CD14-positive monocyte (primary cell): ENCODE measurements around the gene ZNF264. TPM values are rescaled to one million over a fixed set of nuclear protein-coding genes. Genes with fewer than 3 reads are reported as not detected.
"Not testable (repeated sequence)": the region's sequence is repeated elsewhere in the genome, so short reads cannot be mapped to it uniquely, and the experiment has no call there.

Experiments used
- DNase-seq, 3 donors: peaks; one replicate each; pipeline ENCODE4 v3.0.0-alpha.2; 2011 to 2022
- H2AFZ ChIP-seq: 2 replicates; pipeline ENCODE4 v1.6.0; 2012; ENCODE audit warnings: mild to moderate bottlenecking, low read depth, low read length, inconsistent platforms; ENCODE audit not compliant: insufficient read depth, poor library complexity, severe bottlenecking
- H3K27ac ChIP-seq, 2 donors: 1 replicate in 1 of 2; 2 replicates in 1 of 2; pipeline ENCODE4 v1.5.1; 2012 to 2013; ENCODE audit warnings: low read length in 2 of 2, control low read depth in 1 of 2, inconsistent platforms in 1 of 2, low read depth in 1 of 2, mild to moderate bottlenecking in 1 of 2
- H3K27me3 ChIP-seq, 2 donors: one replicate each; pipeline versions ENCODE4 v1.6.0 to v1.6.1; 2011 to 2013; ENCODE audit warnings: low read length in 2 of 2; ENCODE audit not compliant: control insufficient read depth in 2 of 2, insufficient read depth in 2 of 2
- H3K36me3 ChIP-seq, 2 donors: replicated peaks in 1 of 2; 1 replicate in 1 of 2; 2 replicates in 1 of 2; pipeline versions ENCODE4 v1.5.1 to v1.6.1; 2012 to 2013; ENCODE audit warnings: low read length in 2 of 2, control low read depth in 1 of 2, inconsistent platforms in 1 of 2, mild to moderate bottlenecking in 1 of 2; ENCODE audit not compliant: insufficient read depth in 2 of 2, control insufficient read depth in 1 of 2
- H3K4me1 ChIP-seq, 2 donors: 1 replicate in 1 of 2; 2 replicates in 1 of 2; pipeline versions ENCODE4 v1.5.1 to v1.6.1; 2012 to 2013; ENCODE audit warnings: low read length in 2 of 2, control low read depth in 1 of 2, inconsistent platforms in 1 of 2, mild to moderate bottlenecking in 1 of 2, moderate library complexity in 1 of 2; ENCODE audit not compliant: insufficient read depth in 2 of 2, control insufficient read depth in 1 of 2
- H3K4me2 ChIP-seq: replicated peaks from 2 replicates; pipeline ENCODE3; 2012; ENCODE audit warnings: low read length, moderate library complexity, mild to moderate bottlenecking; ENCODE audit not compliant: poor library complexity, severe bottlenecking; ENCODE audit errors: extremely low read depth
- H3K4me3 ChIP-seq, 3 experiments: fragments of 200-600 bp in 1 of 3; sonication (generic) in 1 of 3; replicated peaks in 1 of 3; 1 replicate in 2 of 3; 2 replicates in 1 of 3; pipeline ENCODE4 v1.5.1; 2011 to 2013; ENCODE audit warnings: low read length in 3 of 3, mild to moderate bottlenecking in 3 of 3, control low read depth in 2 of 3, low read depth in 2 of 3, inconsistent platforms in 1 of 3, moderate library complexity in 1 of 3
- H3K79me2 ChIP-seq: 2 replicates; pipeline ENCODE4 v1.6.0; 2012; ENCODE audit warnings: mild to moderate bottlenecking, control low read depth, inconsistent platforms, low read length, moderate library complexity; ENCODE audit not compliant: insufficient read depth
- H3K9ac ChIP-seq: 2 replicates; pipeline ENCODE4 v1.6.0; 2017; ENCODE audit warnings: low read length, mild to moderate bottlenecking; ENCODE audit not compliant: insufficient read depth, poor library complexity, severe bottlenecking
- H3K9me3 ChIP-seq, 2 donors: replicated peaks in 1 of 2; 1 replicate in 1 of 2; 2 replicates in 1 of 2; pipeline versions ENCODE4 v1.5.1 to v1.6.1; 2012 to 2013; ENCODE audit warnings: low read length in 2 of 2, control low read depth in 1 of 2; ENCODE audit not compliant: control insufficient read depth in 1 of 2, insufficient read depth in 1 of 2
- H4K20me1 ChIP-seq: 2 replicates; pipeline ENCODE4 v1.6.0; 2012; ENCODE audit warnings: mild to moderate bottlenecking, low read length, control low read depth, moderate library complexity; ENCODE audit not compliant: insufficient read depth
- H3K27ac Mint-ChIP-seq, 7 donors: one replicate each; pipeline ENCODE4 v1.8.0; 2020; ENCODE audit warnings: mild to moderate bottlenecking in 7 of 7, mixed read lengths in 7 of 7, moderate library complexity in 6 of 7, inconsistent platforms in 2 of 7
- H3K27me3 Mint-ChIP-seq, 3 donors: one replicate each; pipeline ENCODE4 v1.8.0; 2021 to 2022; ENCODE audit warnings: low read depth in 3 of 3, mild to moderate bottlenecking in 3 of 3, mixed read lengths in 3 of 3, moderate library complexity in 3 of 3, inconsistent platforms in 1 of 3
- H3K36me3 Mint-ChIP-seq, 2 donors: one replicate each; pipeline ENCODE4 v1.8.0; 2020; ENCODE audit warnings: mixed read lengths in 2 of 2, inconsistent platforms in 1 of 2, mild to moderate bottlenecking in 1 of 2
- H3K4me1 Mint-ChIP-seq: one replicate; pipeline ENCODE4 v1.8.0; 2020; ENCODE audit warnings: mild to moderate bottlenecking, mixed read lengths
- H3K4me3 Mint-ChIP-seq, 2 donors: one replicate each; pipeline ENCODE4 v1.8.0; 2020; ENCODE audit warnings: mild to moderate bottlenecking in 2 of 2, mixed read lengths in 2 of 2, moderate library complexity in 1 of 2
- H3K9me3 Mint-ChIP-seq, 7 donors: one replicate each; pipeline ENCODE4 v1.8.0; 2020 to 2022; ENCODE audit warnings: mixed read lengths in 7 of 7, mild to moderate bottlenecking in 6 of 7, moderate library complexity in 6 of 7, inconsistent platforms in 2 of 7
- WGBS: methylation state at CpG from one replicate; pipeline ENCODE4 v1.1.5; 2013; ENCODE audit warnings: missing lambda C conversion rate; ENCODE audit not compliant: insufficient coverage; 5-methylcytosine and 5-hydroxymethylcytosine counted together
- intact Hi-C, 2 donors: fragments of 100-400 bp; cut with micrococcal nuclease; formaldehyde crosslinking; loops; one replicate each; pipeline versions ENCODE4 v1.15.0 to v1.15.1; 2023
- polyA plus RNA-seq, 3 donors: library from polyadenylated mRNA; depleted of rRNA in 1 of 3; unstranded in 2 of 3; stranded (reverse) in 1 of 3; fragments of 300-500 nt in 2 of 3; fragments of >200 nt in 1 of 3; fragmentation: Illumina TruSeq in 2 of 3; gene quantifications; 1 replicate in 2 of 3; 2 replicates in 1 of 3; pipeline ENCODE4 v1.2.3, GENCODE V29; 2012 to 2021
- TF ChIP-seq, protein P1 (sequence below): fragments of 200-600 bp; IDR thresholded peaks from one replicate; pipeline ENCODE4 v1.8.0; 2022; ENCODE audit warnings: antibody characterized with exemption, mild to moderate bottlenecking

Gene ZNF264
- polyA plus RNA-seq, 3 donors = 5.3 to 6.9 (median 5.6) TPM

DNA sequence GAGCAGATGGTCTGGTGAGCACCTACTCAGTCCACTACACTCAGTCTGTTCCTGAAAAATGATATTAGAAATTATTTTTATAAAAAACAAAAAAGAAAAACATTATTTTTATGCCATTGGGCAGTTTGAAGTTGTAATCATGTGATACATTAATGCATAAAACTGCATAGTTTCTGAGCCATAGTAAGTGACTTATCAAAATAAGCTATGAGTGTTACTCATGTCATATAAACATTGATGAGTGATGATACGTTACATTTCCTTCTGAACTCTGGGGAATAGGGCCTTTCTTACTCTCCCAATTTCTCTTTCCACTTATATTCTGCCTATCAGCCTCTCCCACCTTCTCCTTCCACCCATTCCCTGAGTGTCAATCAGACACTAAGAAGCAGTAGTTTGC, 58.0 kb downstream of the ZNF264 start:
- Histone ChIP-seq H3K4me1 (no peaks in the 10 kb centered on the region), H3K9ac (no peak overlapping the region), H3K27ac (no peak overlapping the region), H2AFZ (no peak overlapping the region), H3K27me3 (no peaks in the 10 kb centered on the region), H3K9me3 (peaks cover 0 to 10% of the 10 kb centered on the region in 2 donors), H3K79me2 (no peaks in the 10 kb centered on the region), H3K4me3 (no peak overlapping the region), H3K36me3 (peaks cover 80 to 99% of the 10 kb centered on the region in 2 donors), H4K20me1 (no peaks in the 10 kb centered on the region), H3K4me2 (no peak overlapping the region)
- H3K27me3 Mint-ChIP-seq = peaks cover 0 to 5% (median 2%) of the 10 kb centered on the region in 3 donors
- no CpG with 5 or more reads among the region's 1 CpG for WGBS
- H3K9me3 Mint-ChIP-seq = peaks cover 0 to 35% (median 6%) of the 10 kb centered on the region in 7 donors
- no peak overlapping the region for H3K27ac Mint-ChIP-seq
- H3K4me1 Mint-ChIP-seq = no peaks in the 10 kb centered on the region
- TF ChIP-seq, protein P1, sequence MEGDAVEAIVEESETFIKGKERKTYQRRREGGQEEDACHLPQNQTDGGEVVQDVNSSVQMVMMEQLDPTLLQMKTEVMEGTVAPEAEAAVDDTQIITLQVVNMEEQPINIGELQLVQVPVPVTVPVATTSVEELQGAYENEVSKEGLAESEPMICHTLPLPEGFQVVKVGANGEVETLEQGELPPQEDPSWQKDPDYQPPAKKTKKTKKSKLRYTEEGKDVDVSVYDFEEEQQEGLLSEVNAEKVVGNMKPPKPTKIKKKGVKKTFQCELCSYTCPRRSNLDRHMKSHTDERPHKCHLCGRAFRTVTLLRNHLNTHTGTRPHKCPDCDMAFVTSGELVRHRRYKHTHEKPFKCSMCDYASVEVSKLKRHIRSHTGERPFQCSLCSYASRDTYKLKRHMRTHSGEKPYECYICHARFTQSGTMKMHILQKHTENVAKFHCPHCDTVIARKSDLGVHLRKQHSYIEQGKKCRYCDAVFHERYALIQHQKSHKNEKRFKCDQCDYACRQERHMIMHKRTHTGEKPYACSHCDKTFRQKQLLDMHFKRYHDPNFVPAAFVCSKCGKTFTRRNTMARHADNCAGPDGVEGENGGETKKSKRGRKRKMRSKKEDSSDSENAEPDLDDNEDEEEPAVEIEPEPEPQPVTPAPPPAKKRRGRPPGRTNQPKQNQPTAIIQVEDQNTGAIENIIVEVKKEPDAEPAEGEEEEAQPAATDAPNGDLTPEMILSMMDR = no peak
- no peak overlapping the region for H3K4me3 Mint-ChIP-seq
- intact Hi-C loops = loop anchor here in 1 of 2 donors (10.0 kb wide), 1 partner anchor 105 kb away; the partner anchor contains the start of gene ZNF304
- peaks cover 75 to 97% of the 10 kb centered on the region in 2 donors for H3K36me3 Mint-ChIP-seq
- DNase-seq = no peak

DNA sequence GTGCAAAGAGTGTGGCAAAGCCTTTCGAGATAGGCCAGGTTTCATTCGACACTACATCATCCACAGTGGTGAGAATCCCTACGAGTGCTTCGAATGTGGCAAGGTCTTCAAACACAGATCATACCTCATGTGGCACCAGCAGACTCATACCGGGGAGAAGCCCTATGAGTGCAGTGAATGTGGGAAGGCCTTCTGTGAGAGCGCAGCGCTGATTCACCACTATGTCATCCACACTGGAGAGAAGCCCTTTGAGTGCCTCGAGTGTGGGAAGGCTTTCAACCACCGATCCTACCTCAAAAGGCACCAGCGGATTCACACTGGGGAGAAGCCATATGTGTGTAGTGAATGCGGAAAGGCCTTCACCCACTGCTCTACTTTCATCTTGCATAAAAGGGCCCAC, 62.5 kb downstream of the ZNF264 start:
- H3K4me3 Mint-ChIP-seq, intact Hi-C loops, H3K27ac Mint-ChIP-seq, H3K27ac ChIP-seq, DNase-seq, H3K4me1 Mint-ChIP-seq, H3K4me1 ChIP-seq, H2AFZ ChIP-seq, H3K9ac ChIP-seq, H3K79me2 ChIP-seq, H4K20me1 ChIP-seq, H3K27me3 Mint-ChIP-seq, H3K4me2 ChIP-seq, H3K4me3 ChIP-seq, H3K27me3 ChIP-seq: not testable (repeated sequence)
- H3K36me3 ChIP-seq = peaks cover 52 to 64% of the 10 kb centered on the region in 2 donors
- peaks cover 0 to 11% of the 10 kb centered on the region in 2 donors for H3K9me3 ChIP-seq
- peaks cover 0 to 38% (median 9%) of the 10 kb centered on the region in 7 donors for H3K9me3 Mint-ChIP-seq
- peaks cover 65 to 75% of the 10 kb centered on the region in 2 donors for H3K36me3 Mint-ChIP-seq
- WGBS = no CpG with 5 or more reads among the region's 11 CpGs
